OCI-LY3 (cell line): ENCODE measurements around the gene BABAM2.

ENCODE experiments used
- CTCF ChIP-seq: fragments of 200-600, 300-600 bp; sonication (generic); IDR thresholded peaks from 2 replicates; pipeline ENCODE4 v1.5.1; 2014; ENCODE audit warnings: antibody characterized with exemption, low read length, low read depth
- EZH2phosphoT487 ChIP-seq: fragments of 200-600 bp; shearing (Covaris generic); IDR thresholded peaks from 2 replicates; pipeline ENCODE4 v1.6.1; 2018; ENCODE audit warnings: antibody characterized with exemption, mixed run types, low read depth

GRCh38 chr2:28317390-28317789 is 426.9 kb downstream of the BABAM2 start:
- no peak for TF ChIP-seq CTCF
- no peak for TF ChIP-seq EZH2phosphoT487
